ENCODE data around the gene CDC42EP3. TPM values are rescaled to one million over a fixed set of nuclear protein-coding genes. Genes with fewer than 3 reads are reported as not detected.

Gene CDC42EP3
- total RNA-seq, 1 donor from 2014 or later, result 126 TPM

DNA sequence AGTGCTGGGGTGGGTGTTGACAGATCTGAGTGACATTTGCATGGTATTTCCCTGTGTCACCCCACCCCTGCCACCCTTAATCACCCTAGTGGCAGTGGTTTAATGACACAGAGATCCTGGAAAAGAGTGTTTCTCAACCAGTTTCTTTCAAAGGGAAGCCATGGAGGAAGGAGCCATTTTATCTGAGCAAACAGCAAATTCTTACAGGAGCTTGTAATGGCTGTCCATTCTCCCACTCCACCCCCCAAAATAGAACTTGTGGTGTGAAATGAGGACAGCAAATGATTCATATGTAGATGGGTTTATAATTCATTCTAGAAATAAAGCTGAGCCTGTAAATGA is 51.5 kb downstream of the CDC42EP3 start:
- DNase-seq (ENCODE audit: extremely low read depth, low read depth, low spot score), result no peak

DNA sequence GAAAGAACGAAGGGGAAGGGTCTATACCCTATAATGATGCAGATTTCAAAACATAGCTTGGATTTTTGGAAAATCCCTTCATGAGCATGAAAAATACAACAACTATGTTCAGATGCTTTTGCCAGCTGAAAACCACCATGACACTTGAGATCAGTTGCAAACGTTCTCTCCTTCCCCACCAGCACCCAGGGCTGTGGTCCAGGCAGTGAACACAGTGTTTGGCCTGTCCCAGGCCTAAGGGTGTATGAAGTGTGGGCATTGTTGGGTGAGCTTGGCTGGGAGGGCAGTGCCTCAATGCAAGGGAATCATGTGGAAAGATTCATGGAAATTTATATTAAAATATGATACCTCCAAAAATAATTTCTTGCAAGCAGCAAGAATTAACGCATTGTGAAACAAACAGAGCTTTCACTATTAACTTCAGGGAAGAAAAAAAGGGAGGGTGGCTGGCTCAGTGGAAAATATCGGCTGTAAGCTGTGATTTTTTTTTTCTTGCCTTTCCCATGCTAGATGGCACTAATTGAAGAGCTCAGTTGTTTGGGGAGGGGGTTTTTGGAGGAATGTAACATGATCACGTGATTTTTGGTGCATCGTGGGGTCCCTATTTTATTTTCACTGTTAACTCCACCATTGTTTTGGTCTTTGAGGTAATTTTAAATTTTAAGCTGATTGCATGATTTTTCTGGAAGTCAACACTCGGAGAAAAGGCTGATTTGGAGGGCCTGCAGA is 52.0 kb downstream of the CDC42EP3 start:
- DNase-seq (ENCODE audit: extremely low read depth, low read depth, low spot score), result no peak

DNA sequence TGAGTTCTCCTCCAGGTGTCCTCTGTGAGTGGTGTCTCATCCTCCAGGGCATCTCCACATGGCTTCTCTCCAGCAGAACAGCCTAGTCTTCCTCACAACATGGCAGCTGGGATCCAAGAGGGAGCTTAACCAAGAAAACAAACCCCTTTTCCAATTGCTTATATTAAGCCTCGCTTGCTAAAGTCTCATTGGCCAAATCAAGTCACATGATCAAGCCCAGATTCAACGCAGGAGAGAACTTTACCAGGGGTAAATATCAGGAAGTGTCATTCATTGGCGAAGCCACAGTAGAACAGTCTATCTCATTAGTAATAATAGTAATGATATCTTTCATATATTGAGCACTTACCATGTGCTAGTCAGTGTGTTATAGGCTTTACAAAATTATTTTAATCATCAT is 53.1 kb downstream of the CDC42EP3 start:
- DNase-seq (ENCODE audit: extremely low read depth, low read depth, low spot score), result no peak

DNA sequence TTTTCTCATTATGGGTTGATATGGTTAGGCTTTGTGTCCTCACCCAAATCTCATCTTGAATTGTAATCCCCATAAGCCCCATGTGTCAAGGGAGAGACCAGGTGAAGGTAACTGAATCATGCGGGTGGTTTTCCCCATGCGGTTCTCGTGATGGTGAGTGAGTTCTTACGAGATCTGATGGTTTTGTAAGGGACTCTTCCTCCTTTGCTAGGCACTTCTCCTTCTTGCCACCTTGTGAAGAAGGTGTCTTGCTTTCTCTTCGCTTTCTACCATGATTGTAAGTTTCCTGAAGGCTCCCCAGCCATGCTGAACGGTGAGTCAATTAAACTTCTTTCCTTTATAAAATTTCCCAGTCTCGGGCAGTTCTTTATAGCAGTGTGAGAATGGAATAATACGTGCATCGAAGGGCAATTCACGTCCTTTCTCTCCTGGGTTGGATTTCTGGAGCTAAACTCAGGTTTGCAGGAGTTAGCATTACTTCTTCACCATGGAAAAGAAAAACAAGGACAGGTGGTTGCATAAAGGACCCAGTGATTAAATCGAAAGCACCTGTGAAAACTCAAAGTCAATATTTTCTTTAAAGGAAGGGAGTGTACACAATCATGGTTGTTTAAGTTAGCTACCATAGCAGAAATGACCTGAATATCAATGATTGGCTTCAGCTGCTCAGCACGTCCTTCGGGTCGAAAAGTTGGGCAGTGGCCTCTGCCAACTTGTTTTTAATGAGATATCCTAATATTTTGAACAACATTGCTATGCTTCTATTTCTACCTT is 54.1 kb downstream of the CDC42EP3 start:
- no peak for DNase-seq (ENCODE audit: extremely low read depth, low read depth, low spot score)

DNA sequence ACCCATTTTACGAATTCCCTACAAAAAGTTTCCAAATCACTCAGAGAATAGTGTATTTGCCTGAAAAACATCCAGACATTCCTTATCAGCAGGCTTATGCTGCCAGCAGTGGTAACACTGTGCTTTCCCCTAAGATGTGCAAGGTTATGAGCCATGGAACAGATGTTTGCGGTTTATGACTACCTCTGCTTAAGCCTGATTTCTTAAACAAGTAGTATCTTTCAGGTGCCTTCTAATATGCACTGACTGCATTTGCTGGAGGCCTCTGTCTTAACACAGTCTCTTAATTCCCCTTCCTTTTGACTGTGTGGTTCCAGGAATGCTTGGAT is 54.8 kb downstream of the CDC42EP3 start:
- DNase-seq (ENCODE audit: extremely low read depth, low read depth, low spot score), result no peak

DNA sequence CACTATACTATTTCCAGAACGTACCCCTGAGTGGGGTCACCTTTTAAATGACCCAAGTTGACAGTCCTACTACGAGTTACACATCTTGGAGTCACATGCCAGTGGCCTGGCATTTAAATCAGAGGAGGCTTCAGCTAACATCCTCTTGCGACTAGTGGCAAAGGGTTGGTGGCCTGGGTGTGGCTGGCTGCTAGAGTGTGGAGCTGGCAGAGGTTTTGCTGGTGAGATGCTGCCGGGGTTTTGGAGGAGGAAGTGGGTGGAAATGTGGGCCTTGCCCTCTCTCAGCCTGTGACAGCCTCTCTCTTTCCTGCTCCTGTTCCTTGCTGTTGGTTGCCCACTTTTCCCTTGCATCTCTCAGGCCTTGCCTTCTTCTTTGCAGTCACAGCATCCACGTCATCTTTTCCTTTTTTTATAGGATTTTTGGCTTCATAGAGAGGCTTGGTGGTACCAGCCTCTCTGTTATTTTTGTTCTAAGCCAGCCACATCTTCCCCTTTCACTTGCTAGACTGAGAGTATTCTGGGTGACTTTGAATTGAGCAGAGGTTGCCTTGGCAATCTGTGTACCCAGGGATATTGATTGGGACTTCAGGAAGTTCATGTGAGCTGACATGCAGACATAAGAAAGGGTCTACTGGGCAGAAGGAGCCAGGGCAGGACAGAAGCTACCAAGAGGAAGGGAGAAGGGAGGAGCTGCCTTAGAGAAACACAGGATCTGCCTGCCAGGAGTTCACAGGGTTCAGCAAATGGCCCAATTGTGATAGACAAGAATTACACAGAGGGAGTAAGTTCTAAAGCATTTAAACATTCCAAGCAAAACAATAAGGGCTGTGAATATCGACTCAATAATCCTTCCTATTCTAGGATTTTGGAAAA is 55.4 kb downstream of the CDC42EP3 start:
- DNase-seq (ENCODE audit: extremely low read depth, low read depth, low spot score), result no peak

DNA sequence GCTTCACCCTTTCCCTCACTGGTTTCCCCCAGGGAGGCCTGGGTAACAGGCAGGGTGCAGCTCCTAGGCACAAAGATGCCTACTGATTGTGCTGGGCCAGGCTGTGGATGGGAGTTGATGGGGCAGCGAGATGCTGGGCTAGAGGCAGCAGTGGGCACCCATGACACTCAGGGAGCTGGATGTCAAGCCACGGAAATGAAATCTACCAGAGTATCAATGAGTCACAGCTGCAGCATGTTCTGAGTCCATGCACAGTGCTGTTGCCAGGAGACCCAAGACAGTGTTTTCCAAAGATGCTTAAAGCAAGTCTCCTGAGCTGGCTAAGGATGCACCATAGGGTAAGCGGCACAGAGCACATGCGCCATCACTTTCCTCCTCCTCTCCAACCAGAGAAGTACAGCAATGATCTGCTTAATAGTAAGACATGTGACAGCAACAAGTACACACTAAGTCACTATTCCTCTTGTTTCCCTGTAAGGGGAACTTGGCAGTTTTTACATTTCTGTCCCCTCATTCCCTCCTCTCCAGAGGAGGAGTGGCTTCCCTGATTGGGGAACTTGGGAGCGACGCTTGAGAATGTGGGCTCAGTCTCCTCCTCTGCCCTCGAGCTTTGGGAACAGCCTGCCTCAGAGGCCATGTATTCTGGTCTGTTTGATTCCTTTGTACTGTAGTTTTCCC is 57.2 kb downstream of the CDC42EP3 start:
- DNase-seq (ENCODE audit: extremely low read depth, low read depth, low spot score), result no peak

DNA sequence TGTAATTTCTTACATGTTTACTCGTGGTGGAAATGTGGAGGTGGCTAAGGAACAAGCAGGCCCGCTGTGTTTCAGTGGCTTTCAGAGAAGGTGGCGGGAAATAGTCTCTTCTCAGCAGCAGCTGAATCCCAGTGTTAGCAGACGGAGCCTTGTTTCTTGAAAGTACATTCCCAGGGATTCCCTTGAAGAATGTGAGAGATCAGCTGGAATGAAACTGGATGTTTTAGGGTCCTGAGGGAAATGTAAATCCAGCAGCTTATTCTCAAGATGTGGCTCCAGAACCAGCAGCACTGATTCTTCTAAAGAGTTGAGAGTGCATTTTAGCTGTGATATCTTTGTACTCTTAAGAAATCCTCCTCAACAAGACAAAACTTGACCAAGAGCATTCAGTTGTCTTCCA is 59.1 kb downstream of the CDC42EP3 start:
- no peak for DNase-seq (ENCODE audit: extremely low read depth, low read depth, low spot score)

DNA sequence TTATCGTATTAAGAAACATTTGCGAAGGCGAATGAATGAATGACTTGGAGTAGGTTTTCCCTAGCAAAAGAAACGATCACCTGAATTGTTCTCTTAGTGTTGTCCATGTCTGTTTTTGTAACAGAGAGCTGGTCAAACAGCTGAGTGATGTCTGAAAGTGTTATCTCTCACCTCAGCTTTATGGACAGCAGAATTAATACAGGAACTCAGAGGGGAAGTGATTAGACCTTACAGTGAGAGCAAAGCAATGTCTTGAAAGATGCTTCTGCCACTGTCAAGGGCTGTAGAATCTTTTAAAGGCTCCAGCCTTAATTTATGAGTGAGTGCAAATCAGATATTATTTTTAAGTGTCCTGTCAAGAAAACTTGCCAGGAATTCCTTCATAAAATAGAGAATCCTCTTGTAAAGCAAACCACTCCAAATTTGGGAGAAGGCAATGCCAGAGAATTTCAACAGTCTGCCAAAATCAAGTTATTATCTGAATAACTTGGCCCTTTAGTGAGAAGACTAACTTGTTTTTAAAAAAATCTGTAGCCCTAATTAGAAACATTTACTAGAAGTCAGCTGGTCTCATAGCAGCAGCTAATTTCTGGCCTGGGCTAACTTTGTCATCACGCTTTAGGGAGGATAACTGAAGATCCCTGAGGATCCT is 60.7 kb downstream of the CDC42EP3 start:
- DNase-seq (ENCODE audit: extremely low read depth, low read depth, low spot score), result no peak

DNA sequence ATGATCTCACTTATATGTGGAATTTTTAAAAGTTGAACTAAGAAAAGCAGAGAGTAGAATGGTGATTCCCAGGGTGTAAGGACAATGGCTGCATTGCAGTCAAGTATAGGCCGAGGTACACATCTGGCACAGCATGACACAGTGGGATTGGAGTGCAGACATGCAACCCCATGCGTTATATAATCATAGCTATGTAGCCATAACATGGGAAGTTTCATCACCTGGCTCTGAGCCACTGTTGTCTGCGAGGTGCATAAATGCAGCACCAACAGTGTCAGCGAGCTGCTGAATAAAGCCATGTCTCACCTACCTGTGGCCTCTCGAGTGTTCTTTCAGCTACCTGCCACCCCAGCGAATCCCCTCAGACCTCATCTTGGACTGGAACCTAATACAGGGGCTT is 61.7 kb downstream of the CDC42EP3 start:
- no peak for DNase-seq (ENCODE audit: extremely low read depth, low read depth, low spot score)

DNA sequence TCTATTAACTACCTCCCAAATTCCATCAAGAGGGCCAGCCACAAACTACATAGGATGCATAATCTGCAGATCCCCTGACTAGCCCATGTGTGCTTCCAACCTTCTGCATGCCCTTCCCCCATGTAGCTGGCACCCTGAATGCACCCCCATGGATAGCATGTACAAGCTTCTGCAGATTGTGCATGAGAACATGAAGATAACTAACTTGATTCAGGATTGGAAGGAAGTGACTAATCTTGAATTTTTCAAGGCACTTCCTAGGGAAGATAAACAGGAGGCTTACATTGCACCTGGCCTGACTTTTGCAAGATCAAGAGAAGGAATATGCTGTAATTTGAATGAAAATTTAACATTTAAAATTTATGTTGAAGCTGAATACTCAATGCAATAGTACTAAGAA is 66.7 kb downstream of the CDC42EP3 start:
- no peak for DNase-seq (ENCODE audit: extremely low read depth, low read depth, low spot score)

DNA sequence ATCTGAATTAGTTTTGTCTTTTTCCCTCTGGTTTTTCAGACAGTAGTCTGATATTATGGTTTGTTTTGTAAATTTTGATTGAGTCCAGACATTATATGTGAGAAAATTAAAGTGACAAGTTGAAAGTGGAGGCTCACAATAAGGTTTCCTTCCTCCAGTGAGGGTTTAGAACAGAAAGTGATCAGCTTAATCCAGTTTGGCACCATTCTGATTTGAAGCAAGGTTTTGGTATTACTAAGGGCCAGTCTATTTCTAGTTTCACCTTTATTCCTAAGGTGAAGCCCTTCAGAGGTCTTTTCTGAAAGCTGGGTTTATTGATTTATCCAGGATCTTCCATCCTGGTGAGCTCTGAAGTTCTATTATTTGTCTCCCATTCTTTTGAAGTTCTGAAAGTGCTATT is 68.7 kb downstream of the CDC42EP3 start:
- no peak for DNase-seq (ENCODE audit: extremely low read depth, low read depth, low spot score)

DNA sequence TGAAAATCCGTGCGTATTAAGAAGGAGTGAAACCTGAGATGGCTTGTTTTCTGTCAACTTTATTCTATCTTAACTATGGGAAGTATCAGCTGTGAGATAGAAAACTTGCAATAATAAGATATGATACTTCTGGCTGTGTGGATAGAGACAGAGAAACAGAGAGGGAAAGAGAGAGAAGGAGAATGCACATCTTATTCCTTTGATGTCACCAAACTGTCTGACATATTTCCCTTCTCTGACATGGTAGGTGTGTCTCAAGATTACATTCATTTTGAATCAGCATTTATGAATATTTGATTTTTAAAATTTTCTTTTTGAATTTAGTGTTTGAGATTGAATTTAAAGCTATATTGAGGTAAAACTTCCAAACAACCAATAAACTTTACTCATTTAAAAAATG is 69.4 kb downstream of the CDC42EP3 start:
- no peak for DNase-seq (ENCODE audit: extremely low read depth, low read depth, low spot score)

DNA sequence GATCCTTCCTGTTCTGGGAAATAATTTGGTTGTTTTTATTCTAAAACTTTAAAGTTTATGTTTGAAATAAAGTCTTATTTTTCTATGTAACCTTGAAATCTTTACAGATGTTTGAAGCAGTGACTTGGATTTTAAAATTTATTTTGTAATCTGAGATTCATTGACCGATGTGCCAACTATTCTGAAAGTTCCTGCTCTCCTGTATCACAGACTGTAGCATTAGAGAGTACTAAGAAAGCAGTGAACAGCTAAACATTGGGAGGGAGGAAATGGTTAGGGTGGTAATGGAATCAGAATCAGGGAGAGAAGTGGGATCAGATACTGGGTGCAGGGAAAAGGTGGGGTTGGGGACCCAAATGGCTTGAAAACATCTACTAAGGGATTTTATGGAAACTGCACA is 69.9 kb downstream of the CDC42EP3 start:
- DNase-seq (ENCODE audit: extremely low read depth, low read depth, low spot score), result no peak

DNA sequence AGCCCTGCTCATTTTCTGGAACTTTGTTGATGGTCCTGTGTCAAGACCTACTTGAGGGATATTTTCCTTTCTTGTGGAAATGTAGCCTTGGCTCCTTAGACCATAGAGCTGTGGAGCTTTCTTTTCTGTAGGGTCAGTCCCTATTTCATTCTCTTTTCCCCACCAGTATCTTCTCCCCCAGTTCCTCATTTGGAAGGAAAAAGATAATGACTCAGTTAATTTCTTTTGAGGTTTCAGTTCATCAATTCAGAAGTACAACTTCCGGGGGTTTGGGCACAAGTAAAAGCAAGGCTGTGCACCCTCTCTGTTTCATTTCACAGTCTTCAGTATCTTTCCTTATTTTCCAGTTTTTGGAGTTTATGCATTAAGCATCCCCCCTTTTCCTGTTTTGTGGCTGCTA is 70.7 kb downstream of the CDC42EP3 start:
- DNase-seq (ENCODE audit: extremely low read depth, low read depth, low spot score), result no peak

DNA sequence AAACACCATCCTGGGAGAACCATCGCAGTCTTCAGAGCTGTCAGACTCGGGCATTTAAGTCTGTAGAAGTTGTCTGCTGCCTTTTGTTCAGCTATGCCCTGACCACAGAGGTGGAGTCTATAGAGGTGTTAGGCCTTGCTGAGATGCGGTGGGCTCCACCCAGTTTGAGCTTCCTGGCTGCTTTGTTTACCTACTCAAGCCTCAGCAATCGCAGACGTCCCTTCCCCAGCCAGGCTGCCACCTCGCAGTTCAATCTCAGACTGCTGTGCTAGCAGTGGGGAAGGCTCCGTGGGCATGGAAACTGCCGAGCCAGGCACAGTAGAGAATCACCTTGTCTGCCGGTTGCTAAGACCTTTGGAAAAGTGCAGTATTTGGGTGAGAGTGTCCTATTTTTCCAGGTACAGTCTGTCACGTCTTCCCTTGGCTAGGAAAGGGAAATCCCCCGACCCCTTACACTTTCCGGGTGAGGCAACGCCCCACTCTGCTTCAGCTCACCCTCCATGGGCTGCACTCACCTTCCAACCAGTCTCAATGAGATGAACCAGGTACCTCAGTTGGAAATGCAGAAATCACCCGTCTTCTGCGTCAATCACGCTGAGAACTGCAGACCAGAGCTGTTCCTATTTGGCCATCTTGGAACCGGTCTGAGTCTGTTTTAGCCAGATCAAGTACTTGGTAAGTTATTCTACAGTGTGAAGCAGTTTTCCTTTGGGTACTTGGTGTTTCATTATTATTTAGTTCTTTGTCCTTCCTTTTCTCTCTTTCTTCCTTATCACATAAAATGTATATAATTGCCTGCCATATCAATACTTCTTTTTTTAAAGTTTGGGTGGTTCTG is 71.5 kb downstream of the CDC42EP3 start:
- no peak for DNase-seq (ENCODE audit: extremely low read depth, low read depth, low spot score)

DNA sequence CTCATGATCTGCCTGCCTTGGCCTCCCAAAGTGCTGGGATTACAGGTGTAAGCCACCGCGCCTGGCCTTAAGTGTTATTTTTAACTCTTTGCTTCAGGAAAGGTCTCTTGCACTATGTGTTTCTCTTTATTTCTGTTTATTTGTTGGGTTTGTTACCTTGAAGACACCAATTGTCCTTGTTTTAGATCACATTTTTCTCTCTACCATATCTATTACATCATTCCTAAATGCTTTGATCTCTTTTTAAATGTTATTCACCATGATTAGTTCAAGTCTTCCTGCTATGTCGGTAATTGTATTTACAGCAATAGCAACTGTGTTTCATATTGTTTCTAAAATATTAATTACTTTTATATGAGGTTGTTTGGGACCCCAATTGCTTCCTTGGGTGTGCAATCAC is 77.7 kb downstream of the CDC42EP3 start:
- no peak for DNase-seq (ENCODE audit: extremely low read depth, low read depth, low spot score)

DNA sequence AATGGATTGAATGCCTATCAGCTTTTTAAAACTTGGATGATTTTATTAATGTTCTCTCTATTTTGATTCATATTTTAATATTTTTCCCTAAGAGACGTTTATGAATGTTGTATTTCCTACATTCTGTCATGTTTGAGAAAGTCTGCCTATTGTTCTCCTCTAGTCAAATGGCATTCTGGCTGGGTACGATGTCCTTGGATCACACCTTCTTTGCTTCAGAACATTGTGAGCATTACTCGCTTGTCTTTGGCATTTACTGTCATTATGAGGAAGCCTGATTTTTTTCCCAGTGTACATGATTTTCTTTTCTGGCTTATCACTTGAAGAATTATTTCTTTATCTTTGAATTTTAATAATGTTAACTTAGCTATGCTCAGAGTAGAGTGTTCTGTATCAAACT is 78.4 kb downstream of the CDC42EP3 start:
- DNase-seq (ENCODE audit: extremely low read depth, low read depth, low spot score), result no peak

Data from glomerular endothelial cell (primary cell).